GM10248 (cell line): ENCODE results near the gene MTARC2.

Experiments used
- CTCF ChIA-PET: fragments of 300-600 bp; sonication (Branson Sonifier 250); formaldehyde crosslinking; extraction: SDS; loops from one replicate; lab custom pipeline; 2021; ENCODE audit warnings: antibody characterized with exemption; lab: Yijun Ruan, JAX
- POLR2A ChIA-PET: fragments of 350-650 bp; sonication (Branson Sonifier 250); formaldehyde crosslinking; extraction: SDS; loops from one replicate; lab custom pipeline; 2020; ENCODE audit warnings: antibody characterized with exemption; lab: Yijun Ruan, JAX
- DNase-seq: peaks from one replicate; pipeline ENCODE4 v3.0.0; 2012; ENCODE audit errors: extremely low spot score
- TF ChIP-seq, protein P1 (sequence below): IDR thresholded peaks from 2 replicates; pipeline ENCODE4 v1.5.1; 2012; ENCODE audit warnings: mild to moderate bottlenecking, low read depth; ENCODE audit errors: extremely low read depth, missing control alignments, control extremely low read depth

The MTARC2 gene

GRCh38 chr1:220784751-220785150 lies 36.6 kb downstream of the MTARC2 start:
- CTCF ChIA-PET, result interaction anchor here (2.6 kb wide), 1 partner anchor 8 kb away, joined by 12 read pairs; no protein-coding TSS in a partner anchor
- TF ChIP-seq, protein P1, sequence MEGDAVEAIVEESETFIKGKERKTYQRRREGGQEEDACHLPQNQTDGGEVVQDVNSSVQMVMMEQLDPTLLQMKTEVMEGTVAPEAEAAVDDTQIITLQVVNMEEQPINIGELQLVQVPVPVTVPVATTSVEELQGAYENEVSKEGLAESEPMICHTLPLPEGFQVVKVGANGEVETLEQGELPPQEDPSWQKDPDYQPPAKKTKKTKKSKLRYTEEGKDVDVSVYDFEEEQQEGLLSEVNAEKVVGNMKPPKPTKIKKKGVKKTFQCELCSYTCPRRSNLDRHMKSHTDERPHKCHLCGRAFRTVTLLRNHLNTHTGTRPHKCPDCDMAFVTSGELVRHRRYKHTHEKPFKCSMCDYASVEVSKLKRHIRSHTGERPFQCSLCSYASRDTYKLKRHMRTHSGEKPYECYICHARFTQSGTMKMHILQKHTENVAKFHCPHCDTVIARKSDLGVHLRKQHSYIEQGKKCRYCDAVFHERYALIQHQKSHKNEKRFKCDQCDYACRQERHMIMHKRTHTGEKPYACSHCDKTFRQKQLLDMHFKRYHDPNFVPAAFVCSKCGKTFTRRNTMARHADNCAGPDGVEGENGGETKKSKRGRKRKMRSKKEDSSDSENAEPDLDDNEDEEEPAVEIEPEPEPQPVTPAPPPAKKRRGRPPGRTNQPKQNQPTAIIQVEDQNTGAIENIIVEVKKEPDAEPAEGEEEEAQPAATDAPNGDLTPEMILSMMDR, result no peak
- DNase-seq, result no peak
- POLR2A ChIA-PET, result no interaction called here

- ChIA-PET POLR2A (no interaction called here), CTCF (interaction anchor here (1.1 to 2.6 kb wide), 3 partner anchors 9 to 17 kb away, joined by 3 to 12 read pairs (median 3); no protein-coding TSS in a partner anchor)
- TF ChIP-seq, protein P1, result no peak
- DNase-seq, result no peak
These were observed 37.3 kb downstream of the MTARC2 start for GRCh38 chr1:220785166-220786056.

- CTCF ChIA-PET, result interaction anchor here (1.1 to 2.6 kb wide), 3 partner anchors 9 to 17 kb away, joined by 3 to 12 read pairs (median 3); no protein-coding TSS in a partner anchor
- POLR2A ChIA-PET, result no interaction called here
- no peak for DNase-seq
- TF ChIP-seq, protein P1, result no peak
These were observed 37.9 kb downstream of the MTARC2 start for GRCh38 chr1:220786057-220786336.

DNA sequence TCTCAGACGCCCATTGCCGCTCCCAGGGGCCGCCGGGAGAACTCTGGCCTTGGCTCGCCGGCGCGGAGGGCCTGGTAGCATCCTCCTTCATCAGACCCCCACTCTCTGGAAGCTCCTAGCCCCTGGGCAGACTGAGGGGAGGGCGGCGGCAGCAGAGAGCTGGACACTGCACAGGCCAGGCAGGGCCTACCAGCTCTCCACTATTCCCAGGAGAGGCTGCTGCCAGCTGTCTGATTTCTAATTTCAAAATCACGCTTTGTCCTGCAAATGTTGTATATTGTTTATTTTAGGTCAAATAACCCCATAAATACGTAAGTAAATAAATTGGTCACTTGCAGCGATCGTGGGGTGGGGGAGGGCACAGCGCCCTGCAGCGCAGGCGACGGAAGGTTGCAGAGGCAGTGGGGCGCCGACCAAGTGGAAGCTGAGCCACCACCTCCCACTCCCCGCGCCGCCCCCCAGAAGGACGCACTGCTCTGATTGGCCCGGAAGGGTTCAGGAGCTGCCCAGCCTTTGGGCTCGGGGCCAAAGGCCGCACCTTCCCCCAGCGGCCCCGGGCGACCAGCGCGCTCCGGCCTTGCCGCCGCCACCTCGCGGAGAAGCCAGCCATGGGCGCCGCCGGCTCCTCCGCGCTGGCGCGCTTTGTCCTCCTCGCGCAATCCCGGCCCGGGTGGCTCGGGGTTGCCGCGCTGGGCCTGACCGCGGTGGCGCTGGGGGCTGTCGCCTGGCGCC lies 38.4 kb downstream of the MTARC2 start, which contains the start of gene MTARC1:
Gene MTARC1, plus strand, starts transcription at position 577 of the 732 bp plus-strand sequence. Its CDS starts 32 bp downstream, at position 609.
- POLR2A ChIA-PET, result no interaction called here
- peak; percentile 41 for DNase-seq
- CTCF ChIA-PET, result interaction anchor here (1.1 to 2.6 kb wide), 4 partner anchors 10 to 24 kb away, joined by 3 to 12 read pairs (median 4); no protein-coding TSS in a partner anchor
- TF ChIP-seq, protein P1, result no peak

- POLR2A ChIA-PET, result no interaction called here
These were observed 39.0 kb downstream of the MTARC2 start for GRCh38 chr1:220787069-220787619.

More at GRCh38 chr1:220787069-220787619, 39.0 kb downstream of the MTARC2 start:
- CTCF ChIA-PET, result interaction anchor here (1.5 to 2.6 kb wide), 3 partner anchors 10 to 490 kb away, joined by 4 to 12 read pairs (median 5); no protein-coding TSS in a partner anchor
- no peak for DNase-seq
- TF ChIP-seq, protein P1, result no peak
